Neural cell (in vitro differentiated cells): Measurements from ENCODE around the gene CACTIN. TPM values are rescaled to one million over a fixed set of nuclear protein-coding genes. Genes with fewer than 3 reads are reported as not detected.

ENCODE experiments used
- H2AFZ ChIP-seq: fragments of 200-600, 300-800 bp; sonication (generic), shearing (Covaris generic); 2 replicates; pipeline ENCODE4 v1.6.0; 2014; ENCODE audit warnings: low read depth, mild to moderate bottlenecking, antibody characterized with exemption, low read length, moderate library complexity
- H3F3A ChIP-seq: fragments of 200-600 bp; shearing (Covaris generic); 2 replicates; pipeline ENCODE4 v1.6.1; 2016; ENCODE audit warnings: mild to moderate bottlenecking, moderate library complexity, mixed read lengths, antibody characterized with exemption, low read length; ENCODE audit not compliant: insufficient read depth, poor library complexity, severe bottlenecking
- H3K27ac ChIP-seq: fragments of 200-600, 300-800 bp; sonication (generic), shearing (Covaris generic); 2 replicates; pipeline ENCODE4 v1.5.1; 2014; ENCODE audit warnings: mild to moderate bottlenecking, low read length, moderate library complexity
- H3K27me3 ChIP-seq: fragments of 300-800, 200-600 bp; sonication (generic), shearing (Covaris generic); 2 replicates; pipeline ENCODE4 v1.6.0; 2014; ENCODE audit warnings: mild to moderate bottlenecking, low read depth, low read length, moderate library complexity; ENCODE audit not compliant: insufficient read depth
- H3K36me3 ChIP-seq: fragments of 300-800, 200-600 bp; sonication (generic), shearing (Covaris generic); 2 replicates; pipeline ENCODE4 v1.5.1; 2014; ENCODE audit warnings: mild to moderate bottlenecking, antibody characterized with exemption, low read length, moderate library complexity; ENCODE audit not compliant: insufficient read depth
- H3K4me2 ChIP-seq: fragments of 300-800, 200-600 bp; sonication (generic), shearing (Covaris generic); 2 replicates; pipeline ENCODE4 v1.6.0; 2014; ENCODE audit warnings: mild to moderate bottlenecking, low read length
- H3K4me3 ChIP-seq: fragments of 300-800, 200-600 bp; sonication (generic), shearing (Covaris generic); 2 replicates; pipeline ENCODE4 v1.5.1; 2014; ENCODE audit warnings: mild to moderate bottlenecking, low read length, moderate library complexity
- H3K79me2 ChIP-seq: fragments of 200-600 bp; shearing (Covaris generic); replicated peaks from 2 replicates; pipeline ENCODE4 v1.6.0; 2014; ENCODE audit warnings: mild to moderate bottlenecking, low read length, moderate library complexity; ENCODE audit not compliant: insufficient read depth
- H3K9ac ChIP-seq: fragments of 300-800, 200-600 bp; sonication (generic), shearing (Covaris generic); 2 replicates; pipeline ENCODE4 v1.6.1; 2016; ENCODE audit warnings: mild to moderate bottlenecking, low read length, mixed read lengths
- H3K9me2 ChIP-seq: fragments of 200-600 bp; shearing (Covaris generic); 2 replicates; pipeline ENCODE4 v1.6.1; 2016; ENCODE audit warnings: mild to moderate bottlenecking, low read length, mixed read lengths; ENCODE audit not compliant: insufficient read depth
- H3K9me3 ChIP-seq: fragments of 200-600, 300-800 bp; sonication (generic), shearing (Covaris generic); 2 replicates; pipeline ENCODE4 v1.6.1; 2016; ENCODE audit warnings: mild to moderate bottlenecking, mixed run types, low read length, moderate library complexity, mixed read lengths
- H4K20me1 ChIP-seq: fragments of 200-600 bp; shearing (Covaris generic); 2 replicates; pipeline ENCODE4 v1.6.1; 2016; ENCODE audit warnings: mild to moderate bottlenecking, mixed run types; ENCODE audit not compliant: insufficient read depth
- CTCF ChIP-seq: fragments of 450-650 bp; IDR thresholded peaks from 2 replicates; pipeline ENCODE4 v1.5.1; 2014; ENCODE audit warnings: antibody characterized with exemption, mild to moderate bottlenecking, moderate library complexity; ENCODE audit not compliant: poor library complexity, severe bottlenecking
- EP300 ChIP-seq: fragments of 450-650 bp; conservative IDR thresholded peaks from 2 replicates; pipeline ENCODE4 v1.6.1; 2014; ENCODE audit warnings: antibody characterized with exemption, mild to moderate bottlenecking, moderate library complexity; ENCODE audit not compliant: poor library complexity, severe bottlenecking
- EZH2 ChIP-seq: fragments of 200-600, 300-800 bp; shearing (Covaris generic), sonication (generic); IDR thresholded peaks from 2 replicates; pipeline ENCODE4 v1.6.1; 2014; ENCODE audit warnings: antibody characterized with exemption, low read length, borderline replicate concordance, mild to moderate bottlenecking; ENCODE audit not compliant: insufficient read depth, poor library complexity, severe bottlenecking
- MXI1 ChIP-seq: fragments of 450-650 bp; conservative IDR thresholded peaks from 2 replicates; pipeline ENCODE4 v1.6.1; 2014; ENCODE audit warnings: antibody characterized with exemption, mild to moderate bottlenecking; ENCODE audit not compliant: poor library complexity, severe bottlenecking
- POLR2AphosphoS5 ChIP-seq: IDR thresholded peaks from 2 replicates; pipeline ENCODE4 v1.6.1; 2012
- RAD21 ChIP-seq: fragments of 450-650 bp; conservative IDR thresholded peaks from 2 replicates; pipeline ENCODE4 v1.6.1; 2014; ENCODE audit warnings: antibody characterized with exemption, mild to moderate bottlenecking, moderate library complexity
- REST ChIP-seq: IDR thresholded peaks from 2 replicates; pipeline ENCODE4 v1.6.1; 2012; ENCODE audit warnings: borderline replicate concordance
- SMC3 ChIP-seq: fragments of 450-650 bp; conservative IDR thresholded peaks from 2 replicates; pipeline ENCODE4 v1.6.1; 2014; ENCODE audit warnings: antibody characterized with exemption, mild to moderate bottlenecking, moderate library complexity; ENCODE audit not compliant: poor library complexity
- TAF1 ChIP-seq: IDR thresholded peaks from 2 replicates; pipeline ENCODE4 v1.6.1; 2012; ENCODE audit warnings: low read depth
- polyA plus RNA-seq: library from polyadenylated mRNA; depleted of rRNA; stranded (reverse); fragments of >200 nt; gene quantifications from 2 replicates; pipeline ENCODE4 v1.2.3, GENCODE V29; 2014

CACTIN gene
- polyA plus RNA-seq, 1 donor from 2014 or later: 21.4 TPM

GRCh38 chr19:3636506-3636905 lies 9.9 kb upstream of the CACTIN start:
- Histone ChIP-seq H4K20me1 (no peaks in the 10 kb centered on the region), H3K27ac (no peak overlapping the region), H3K9me2 (no peaks in the 10 kb centered on the region), H2AFZ (no peak overlapping the region), H3K9me3 (no peaks in the 10 kb centered on the region), H3K36me3 (no peaks in the 10 kb centered on the region), H3F3A (no peaks in the 10 kb centered on the region), H3K27me3 (no peaks in the 10 kb centered on the region), H3K4me3 (no peak overlapping the region), H3K79me2 (no peaks in the 10 kb centered on the region), H3K9ac (no peak overlapping the region), H3K4me2 (no peak overlapping the region)
- TF ChIP-seq TAF1 (no peak), CTCF (no peak), EZH2 (no peak), REST (no peak), RAD21 (no peak), SMC3 (no peak), POLR2AphosphoS5 (no peak)

GRCh38 chr19:3634496-3635045 lies 8.0 kb upstream of the CACTIN start:
- Histone ChIP-seq H3K9me3 (no peaks in the 10 kb centered on the region), H3K27ac (no peak overlapping the region), H3K27me3 (no peaks in the 10 kb centered on the region), H3F3A (no peaks in the 10 kb centered on the region), H2AFZ (no peak overlapping the region), H3K9ac (no peak overlapping the region), H4K20me1 (no peaks in the 10 kb centered on the region), H3K4me2 (no peak overlapping the region), H3K9me2 (no peaks in the 10 kb centered on the region), H3K4me3 (no peak overlapping the region), H3K36me3 (no peaks in the 10 kb centered on the region), H3K79me2 (no peaks in the 10 kb centered on the region)
- TF ChIP-seq EZH2 (no peak), POLR2AphosphoS5 (no peak), EP300 (no peak), REST (no peak), SMC3 (no peak), MXI1 (no peak), RAD21 (no peak), TAF1 (no peak), CTCF (no peak)
